ENCODE results near the gene SLC5A10. TPM values are rescaled to one million over a fixed set of nuclear protein-coding genes. Genes with fewer than 3 reads are reported as not detected.

SLC5A10 gene
- polyA plus RNA-seq, 1 donor from 2014 or later = not detected

DNA sequence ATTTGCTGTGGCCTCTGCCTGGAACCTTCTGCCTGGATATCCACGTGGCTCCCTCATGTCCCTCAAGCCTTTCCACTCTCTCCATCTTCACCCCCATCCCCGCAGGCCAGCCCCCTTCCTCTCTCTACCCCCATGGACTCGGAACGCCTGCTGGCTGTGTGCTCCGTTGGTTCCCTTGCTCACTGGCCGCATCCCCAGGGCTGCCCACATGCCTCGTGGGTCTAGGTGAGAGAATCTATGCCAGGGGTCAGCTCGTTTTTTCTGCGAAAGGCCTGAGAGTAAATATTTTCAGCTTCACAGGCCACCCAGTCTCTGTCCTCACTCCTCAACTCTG, 12.0 kb downstream of the SLC5A10 start:
- Histone ChIP-seq H3K9me2 (ENCODE audit: insufficient read depth, low read length) (no peaks in the 10 kb centered on the region), H3K36me3 (ENCODE audit: insufficient read depth, low read length) (no peaks in the 10 kb centered on the region), H3K79me2 (replicated peaks; ENCODE audit: insufficient read depth, low read length) (no peaks in the 10 kb centered on the region), H3K9me3 (ENCODE audit: low read length) (no peaks in the 10 kb centered on the region), H2AFZ (ENCODE audit: low read depth, low read length) (no peak overlapping the region), H3F3A (ENCODE audit: insufficient read depth, low read length, poor library complexity, severe bottlenecking) (no peaks in the 10 kb centered on the region), H3K9ac (ENCODE audit: low read length) (no peak overlapping the region), H3K4me2 (ENCODE audit: low read length) (no peak overlapping the region), H3K4me3 (ENCODE audit: low read length) (no peak overlapping the region), H3K27ac (ENCODE audit: low read length) (no peak overlapping the region), H3K27me3 (ENCODE audit: insufficient read depth, low read depth, low read length) (no peaks in the 10 kb centered on the region), H4K20me1 (ENCODE audit: insufficient read depth) (no peaks in the 10 kb centered on the region)
- TF ChIP-seq REST (IDR thresholded peaks at IDR 0.05; ENCODE audit: borderline replicate concordance) = no peak
- no peak for TF ChIP-seq RAD21 (conservative IDR thresholded peaks at IDR 0.05)
- no peak for TF ChIP-seq MXI1 (conservative IDR thresholded peaks at IDR 0.05; ENCODE audit: poor library complexity, severe bottlenecking)
- TF ChIP-seq EP300 (conservative IDR thresholded peaks at IDR 0.05; ENCODE audit: poor library complexity, severe bottlenecking) = no peak
- TF ChIP-seq SMC3 (conservative IDR thresholded peaks at IDR 0.05; ENCODE audit: poor library complexity) = no peak
- TF ChIP-seq EZH2 (IDR thresholded peaks at IDR 0.05; ENCODE audit: borderline replicate concordance, insufficient read depth, low read length, poor library complexity, severe bottlenecking) = no peak
- TF ChIP-seq, protein P1, sequence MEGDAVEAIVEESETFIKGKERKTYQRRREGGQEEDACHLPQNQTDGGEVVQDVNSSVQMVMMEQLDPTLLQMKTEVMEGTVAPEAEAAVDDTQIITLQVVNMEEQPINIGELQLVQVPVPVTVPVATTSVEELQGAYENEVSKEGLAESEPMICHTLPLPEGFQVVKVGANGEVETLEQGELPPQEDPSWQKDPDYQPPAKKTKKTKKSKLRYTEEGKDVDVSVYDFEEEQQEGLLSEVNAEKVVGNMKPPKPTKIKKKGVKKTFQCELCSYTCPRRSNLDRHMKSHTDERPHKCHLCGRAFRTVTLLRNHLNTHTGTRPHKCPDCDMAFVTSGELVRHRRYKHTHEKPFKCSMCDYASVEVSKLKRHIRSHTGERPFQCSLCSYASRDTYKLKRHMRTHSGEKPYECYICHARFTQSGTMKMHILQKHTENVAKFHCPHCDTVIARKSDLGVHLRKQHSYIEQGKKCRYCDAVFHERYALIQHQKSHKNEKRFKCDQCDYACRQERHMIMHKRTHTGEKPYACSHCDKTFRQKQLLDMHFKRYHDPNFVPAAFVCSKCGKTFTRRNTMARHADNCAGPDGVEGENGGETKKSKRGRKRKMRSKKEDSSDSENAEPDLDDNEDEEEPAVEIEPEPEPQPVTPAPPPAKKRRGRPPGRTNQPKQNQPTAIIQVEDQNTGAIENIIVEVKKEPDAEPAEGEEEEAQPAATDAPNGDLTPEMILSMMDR (IDR thresholded peaks at IDR 0.05; ENCODE audit: poor library complexity, severe bottlenecking) = no peak

GRCh38 chr17:18964550-18964949, 12.6 kb downstream of the SLC5A10 start:
- no peaks in the 10 kb centered on the region for H3K9me2 ChIP-seq (ENCODE audit: insufficient read depth, low read length)
- H3K27ac ChIP-seq (ENCODE audit: low read length) = no peak overlapping the region
- no peaks in the 10 kb centered on the region for H4K20me1 ChIP-seq (ENCODE audit: insufficient read depth)
- H3K27me3 ChIP-seq (ENCODE audit: insufficient read depth, low read depth, low read length) = no peaks in the 10 kb centered on the region
- TF ChIP-seq EP300 (conservative IDR thresholded peaks at IDR 0.05; ENCODE audit: poor library complexity, severe bottlenecking) (no peak), POLR2AphosphoS5 (IDR thresholded peaks at IDR 0.05) (no peak), RAD21 (conservative IDR thresholded peaks at IDR 0.05) (no peak), TAF1 (IDR thresholded peaks at IDR 0.05; ENCODE audit: low read depth) (no peak), MXI1 (conservative IDR thresholded peaks at IDR 0.05; ENCODE audit: poor library complexity, severe bottlenecking) (no peak), EZH2 (IDR thresholded peaks at IDR 0.05; ENCODE audit: borderline replicate concordance, insufficient read depth, low read length, poor library complexity, severe bottlenecking) (no peak), SMC3 (conservative IDR thresholded peaks at IDR 0.05; ENCODE audit: poor library complexity) (no peak), REST (IDR thresholded peaks at IDR 0.05; ENCODE audit: borderline replicate concordance) (no peak)
- TF ChIP-seq, protein P1 (IDR thresholded peaks at IDR 0.05; ENCODE audit: poor library complexity, severe bottlenecking) = no peak
- no peaks in the 10 kb centered on the region for H3K36me3 ChIP-seq (ENCODE audit: insufficient read depth, low read length)
- H3K9ac ChIP-seq (ENCODE audit: low read length) = no peak overlapping the region
- no peaks in the 10 kb centered on the region for H3F3A ChIP-seq (ENCODE audit: insufficient read depth, low read length, poor library complexity, severe bottlenecking)
- H3K9me3 ChIP-seq (ENCODE audit: low read length) = no peaks in the 10 kb centered on the region
- H3K4me2 ChIP-seq (ENCODE audit: low read length) = no peak overlapping the region
- no peak overlapping the region for H3K4me3 ChIP-seq (ENCODE audit: low read length)
- no peaks in the 10 kb centered on the region for H3K79me2 ChIP-seq (replicated peaks; ENCODE audit: insufficient read depth, low read length)
- H2AFZ ChIP-seq (ENCODE audit: low read depth, low read length) = no peak overlapping the region

Data from neural cell (in vitro differentiated cells).